Activated CD8-positive, alpha-beta T cell treated with anti-CD3 and anti-CD28 coated beads for 36 hours (primary cell): ENCODE measurements around the gene EPS8. TPM values are rescaled to one million over a fixed set of nuclear protein-coding genes. Genes with fewer than 3 reads are reported as not detected.

ENCODE experiments used
- ATAC-seq: fragments of 200-7000 bp; cut with Tn5 transposase; one replicate; pipeline ENCODE4 v1.10.0; 2021; ENCODE audit warnings: mild to moderate bottlenecking, moderate library complexity
- CTCF ChIA-PET: fragments of 350-600 bp; sonication (Branson Sonifier 250); formaldehyde crosslinking; loops from one replicate; lab custom pipeline; 2021; ENCODE audit warnings: antibody characterized with exemption; lab: Charles Lee
- POLR2A ChIA-PET: fragments of 350-600 bp; sonication (Branson Sonifier 250); formaldehyde crosslinking; loops from one replicate; lab custom pipeline; 2021; ENCODE audit warnings: antibody characterized with exemption; lab: Charles Lee
- DNase-seq: peaks from one replicate; pipeline ENCODE4 v3.0.0-alpha.2; 2020
- H3K27ac Mint-ChIP-seq: one replicate; pipeline ENCODE4 v1.8.0; 2021; ENCODE audit warnings: mild to moderate bottlenecking, mixed read lengths
- H3K27me3 Mint-ChIP-seq: one replicate; pipeline ENCODE4 v1.8.0; 2021; ENCODE audit warnings: mixed read lengths
- H3K36me3 Mint-ChIP-seq: one replicate; pipeline ENCODE4 v1.8.0; 2021; ENCODE audit warnings: low read depth, mixed read lengths
- H3K4me1 Mint-ChIP-seq: one replicate; pipeline ENCODE4 v1.8.0; 2021; ENCODE audit warnings: low read depth, mixed read lengths
- H3K4me3 Mint-ChIP-seq: one replicate; pipeline ENCODE4 v1.8.0; 2021; ENCODE audit warnings: mild to moderate bottlenecking, moderate library complexity, mixed read lengths
- H3K9me3 Mint-ChIP-seq: one replicate; pipeline ENCODE4 v1.8.0; 2021; ENCODE audit warnings: mixed read lengths
- CTCF ChIP-seq: fragments of 200-600 bp; IDR thresholded peaks from one replicate; pipeline ENCODE4 v1.8.0; 2022; ENCODE audit warnings: antibody characterized with exemption, mild to moderate bottlenecking
- intact Hi-C: fragments of 100-400 bp; cut with micrococcal nuclease; formaldehyde crosslinking; loops from one replicate; pipeline ENCODE4 v1.10.0; 2022
- total RNA-seq, 2 experiments: library from RNA; stranded (reverse); gene quantifications; one replicate each; pipeline ENCODE4 v1.2.3, GENCODE V29; 2021

Gene EPS8
- total RNA-seq, 2 experiments from 2014 or later: 1.8 to 2.3 TPM

GRCh38 chr12:15811214-15812127 is 22.3 kb upstream of the EPS8 start:
- Mint-ChIP-seq H3K4me3 (no peak overlapping the region), H3K4me1 (no peaks in the 10 kb centered on the region), H3K36me3 (no peaks in the 10 kb centered on the region), H3K27me3 (peaks cover 12% of the 10 kb centered on the region), H3K9me3 (no peaks in the 10 kb centered on the region), H3K27ac (no peak overlapping the region)
- no peak for TF ChIP-seq CTCF
- POLR2A ChIA-PET: no interaction called here
- intact Hi-C loops: no loop called here
- CTCF ChIA-PET: no interaction called here
- no peak for ATAC-seq
- no peak for DNase-seq

GRCh38 chr12:15808652-15809051 is 19.5 kb upstream of the EPS8 start:
- Mint-ChIP-seq H3K9me3 (no peaks in the 10 kb centered on the region), H3K27ac (no peak overlapping the region), H3K4me1 (no peaks in the 10 kb centered on the region), H3K4me3 (no peak overlapping the region), H3K27me3 (peaks cover 11% of the 10 kb centered on the region), H3K36me3 (no peaks in the 10 kb centered on the region)
- POLR2A ChIA-PET: no interaction called here
- intact Hi-C loops: no loop called here
- DNase-seq (no peak), ATAC-seq (no peak)
- CTCF ChIA-PET: interaction anchor here (1.6 kb wide), 1 partner anchor 20 kb away, joined by 4 read pairs; the partner anchor contains the start of gene EPS8
- no peak for TF ChIP-seq CTCF

- ATAC-seq: no peak
- CTCF ChIA-PET: interaction anchor here (1.6 kb wide), 1 partner anchor 20 kb away, joined by 4 read pairs; the partner anchor contains the start of gene EPS8
- intact Hi-C loops: no loop called here
Observed at GRCh38 chr12:15808250-15808649, 19.1 kb upstream of the EPS8 start.

GRCh38 chr12:15806826-15807225 is 17.6 kb upstream of the EPS8 start:
- TF ChIP-seq CTCF: no peak
- H3K36me3 Mint-ChIP-seq: no peaks in the 10 kb centered on the region
- H3K4me1 Mint-ChIP-seq: no peaks in the 10 kb centered on the region
- POLR2A ChIA-PET: no interaction called here
- CTCF ChIA-PET: no interaction called here
- no peak overlapping the region for H3K4me3 Mint-ChIP-seq
- no peak overlapping the region for H3K27ac Mint-ChIP-seq
- ATAC-seq (no peak), DNase-seq (no peak)
- H3K27me3 Mint-ChIP-seq: peaks cover 8% of the 10 kb centered on the region
- no peaks in the 10 kb centered on the region for H3K9me3 Mint-ChIP-seq
- intact Hi-C loops: no loop called here

More at GRCh38 chr12:15808250-15808649, 19.1 kb upstream of the EPS8 start:
- no peaks in the 10 kb centered on the region for H3K36me3 Mint-ChIP-seq
- no peak for TF ChIP-seq CTCF
- no peak for DNase-seq
- no peaks in the 10 kb centered on the region for H3K9me3 Mint-ChIP-seq
- no peak overlapping the region for H3K27ac Mint-ChIP-seq
- peaks cover 12% of the 10 kb centered on the region for H3K27me3 Mint-ChIP-seq
- POLR2A ChIA-PET: no interaction called here
- no peak overlapping the region for H3K4me3 Mint-ChIP-seq
- no peaks in the 10 kb centered on the region for H3K4me1 Mint-ChIP-seq
